ENCODE measurements around the gene CHST9.

DNA sequence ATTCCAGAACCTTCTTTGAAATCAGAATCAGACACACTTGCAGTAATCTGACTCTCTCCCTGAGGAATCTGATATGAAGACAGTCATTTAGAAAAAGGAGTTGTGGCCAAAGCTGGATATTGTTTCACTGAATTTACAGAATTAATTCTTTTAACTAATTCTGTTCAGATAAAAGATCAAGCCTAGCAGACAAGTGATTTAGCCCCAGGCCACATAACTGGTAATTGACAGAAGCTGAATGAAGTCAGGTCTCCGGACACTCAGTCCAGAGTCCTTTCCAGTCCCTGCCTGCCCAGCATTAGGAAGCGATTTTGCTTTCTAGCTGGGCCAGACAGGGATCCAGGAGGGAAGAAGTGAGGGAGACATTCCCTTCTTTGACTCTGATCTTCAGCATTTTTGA, 208.9 kb downstream of the CHST9 start:
- TF ChIP-seq CTCF (IDR thresholded peaks at IDR 0.05; ENCODE audit: low read depth, low read length, poor library complexity, severe bottlenecking) (no peak), EZH2phosphoT487 (IDR thresholded peaks at IDR 0.05; ENCODE audit: borderline replicate concordance, low read length) (no peak)

Data from DOHH2 (cell line).